HepG2 (cell line): ENCODE results near the gene SLC29A3. TPM values are rescaled to one million over a fixed set of nuclear protein-coding genes. Genes with fewer than 3 reads are reported as not detected.
A peak's percentile ranks its signal among the peaks of the same experiment; 100 is the strongest.

Experiments
- ARNT ChIP-seq: fragments of 450-650 bp; IDR thresholded peaks from 2 replicates; pipeline ENCODE4 v1.6.1; 2017
- ATF7 ChIP-seq, 2 experiments: fragments of 450-650 bp in 1 of 2; sonication (generic) in 1 of 2; formaldehyde crosslinking in 1 of 2; IDR thresholded peaks; 2 replicates each; pipeline versions ENCODE4 v1.4.0 to v1.6.1; 2016 to 2020; ENCODE audit warnings: antibody characterized with exemption in 1 of 2, mild to moderate bottlenecking in 1 of 2, missing genetic modification reagents in 1 of 2
- BORCS8-MEF2B ChIP-seq: sonication (generic); formaldehyde crosslinking; IDR thresholded peaks from 2 replicates; pipeline ENCODE4 v1.8.0; 2022; ENCODE audit warnings: mild to moderate bottlenecking, missing genetic modification reagents
- CREB1 ChIP-seq, 2 experiments: fragments of 450-650 bp in 1 of 2; IDR thresholded peaks; 2 replicates each; pipeline ENCODE4 v1.6.1; 2016 to 2017; ENCODE audit warnings: control low read depth in 1 of 2, mild to moderate bottlenecking in 1 of 2, missing compliant biosample characterization in 1 of 2, missing genetic modification characterization in 1 of 2
- ERF ChIP-seq: IDR thresholded peaks from 2 replicates; pipeline ENCODE4 v1.6.1; 2018; ENCODE audit warnings: missing biosample characterization, missing genetic modification reagents
- GABPA ChIP-seq, 2 experiments: IDR thresholded peaks; 2 replicates each; pipeline ENCODE4 v1.6.1; 2011 to 2016; ENCODE audit warnings: low read depth in 2 of 2, low read length in 1 of 2, missing biosample characterization in 1 of 2, missing genetic modification characterization in 1 of 2
- GABPB1 ChIP-seq: IDR thresholded peaks from 2 replicates; pipeline ENCODE4 v1.6.1; 2016; ENCODE audit warnings: mild to moderate bottlenecking, missing genetic modification reagents, moderate library complexity, missing compliant biosample characterization
- HMG20A ChIP-seq: IDR thresholded peaks from 2 replicates; pipeline ENCODE4 v1.6.1; 2016; ENCODE audit warnings: borderline replicate concordance
- HNRNPH1 ChIP-seq: fragments of 200-400 bp; formaldehyde crosslinking; optimal IDR thresholded peaks from 2 replicates; pipeline ENCODE3; 2017; ENCODE audit warnings: mild to moderate bottlenecking, low read depth, low read length
- HOXA3 ChIP-seq: sonication (generic); formaldehyde crosslinking; IDR thresholded peaks from 2 replicates; pipeline ENCODE4 v1.5.0; 2020; ENCODE audit warnings: missing genetic modification reagents
- KDM3A ChIP-seq: IDR thresholded peaks from 2 replicates; pipeline ENCODE4 v1.6.1; 2018; ENCODE audit warnings: low read depth, missing compliant biosample characterization
- MED1 ChIP-seq: sonication (generic); formaldehyde crosslinking; IDR thresholded peaks from 2 replicates; pipeline ENCODE4 v1.4.0; 2020; ENCODE audit warnings: missing genetic modification reagents
- NR2F1 ChIP-seq, 2 experiments: fragments of 450-650 bp in 1 of 2; formaldehyde crosslinking in 1 of 2; IDR thresholded peaks; 2 replicates each; pipeline versions ENCODE4 v1.5.0 to v1.6.1; 2016 to 2020; ENCODE audit warnings: mild to moderate bottlenecking in 1 of 2, missing compliant biosample characterization in 1 of 2, missing genetic modification reagents in 1 of 2, moderate library complexity in 1 of 2
- PPARG ChIP-seq: conservative IDR thresholded peaks from 2 replicates; pipeline ENCODE4 v1.6.1; 2016; ENCODE audit warnings: missing biosample characterization, missing genetic modification reagents
- SALL1 ChIP-seq: sonication (generic); formaldehyde crosslinking; IDR thresholded peaks from 2 replicates; pipeline ENCODE4 v1.8.0; 2022; ENCODE audit warnings: mild to moderate bottlenecking, missing genetic modification reagents
- ZNF10 ChIP-seq: sonication (generic); formaldehyde crosslinking; IDR thresholded peaks from 2 replicates; pipeline ENCODE4 v1.4.0; 2020; ENCODE audit warnings: mild to moderate bottlenecking, low read depth, missing genetic modification reagents, borderline replicate concordance
- ZNF264 ChIP-seq: sonication (generic); formaldehyde crosslinking; IDR thresholded peaks from 2 replicates; pipeline ENCODE4 v1.4.0; 2020; ENCODE audit warnings: missing genetic modification reagents
- ZNF501 ChIP-seq: sonication (generic); formaldehyde crosslinking; IDR thresholded peaks from 2 replicates; pipeline ENCODE4 v1.5.1; 2020; ENCODE audit warnings: mild to moderate bottlenecking, moderate library complexity, missing genetic modification reagents
- ZNF766 ChIP-seq: sonication (generic); formaldehyde crosslinking; IDR thresholded peaks from 2 replicates; pipeline ENCODE4 v1.5.0; 2020; ENCODE audit warnings: missing genetic modification reagents, borderline replicate concordance
- polyA plus RNA-seq, 8 experiments: library from polyadenylated mRNA; depleted of rRNA in 3 of 8; stranded (reverse) in 7 of 8; unstranded in 1 of 8; fragments of >200 nt; fragmentation: Illumina TruSeq in 4 of 8; extraction: Trizol in 4 of 8; gene quantifications; 2 replicates each; pipeline versions ENCODE4 v1.2.1 to v1.2.3, GENCODE V29; 2011 to 2016; ENCODE audit warnings: low read depth in 4 of 8, missing spikeins in 1 of 8, mixed read lengths in 1 of 8; ENCODE audit not compliant: insufficient read depth in 1 of 8
- total RNA-seq, 5 experiments: library from RNA; depleted of rRNA; stranded (reverse); fragments of >200 nt; fragmentation: Illumina TruSeq; extraction: Trizol; gene quantifications; 2 replicates each; pipeline ENCODE4 v1.2.3, GENCODE V29; 2016; ENCODE audit warnings: low read depth in 1 of 5
- TF ChIP-seq, protein P1 (sequence below): sonication (generic); formaldehyde crosslinking; IDR thresholded peaks from 2 replicates; pipeline ENCODE4 v1.4.0; 2020; ENCODE audit warnings: low read depth, missing genetic modification reagents
- TF ChIP-seq, protein P2 (sequence below): sonication (generic); formaldehyde crosslinking; IDR thresholded peaks from 2 replicates; pipeline ENCODE4 v1.8.0; 2022; ENCODE audit warnings: mild to moderate bottlenecking, missing genetic modification reagents

The SLC29A3 gene
- total and polyA plus RNA-seq, 2 of the 13 experiments (the other 11 are each of a cell fraction or from before 2014, with no cell fraction given): 8.6 to 11.8 TPM

DNA sequence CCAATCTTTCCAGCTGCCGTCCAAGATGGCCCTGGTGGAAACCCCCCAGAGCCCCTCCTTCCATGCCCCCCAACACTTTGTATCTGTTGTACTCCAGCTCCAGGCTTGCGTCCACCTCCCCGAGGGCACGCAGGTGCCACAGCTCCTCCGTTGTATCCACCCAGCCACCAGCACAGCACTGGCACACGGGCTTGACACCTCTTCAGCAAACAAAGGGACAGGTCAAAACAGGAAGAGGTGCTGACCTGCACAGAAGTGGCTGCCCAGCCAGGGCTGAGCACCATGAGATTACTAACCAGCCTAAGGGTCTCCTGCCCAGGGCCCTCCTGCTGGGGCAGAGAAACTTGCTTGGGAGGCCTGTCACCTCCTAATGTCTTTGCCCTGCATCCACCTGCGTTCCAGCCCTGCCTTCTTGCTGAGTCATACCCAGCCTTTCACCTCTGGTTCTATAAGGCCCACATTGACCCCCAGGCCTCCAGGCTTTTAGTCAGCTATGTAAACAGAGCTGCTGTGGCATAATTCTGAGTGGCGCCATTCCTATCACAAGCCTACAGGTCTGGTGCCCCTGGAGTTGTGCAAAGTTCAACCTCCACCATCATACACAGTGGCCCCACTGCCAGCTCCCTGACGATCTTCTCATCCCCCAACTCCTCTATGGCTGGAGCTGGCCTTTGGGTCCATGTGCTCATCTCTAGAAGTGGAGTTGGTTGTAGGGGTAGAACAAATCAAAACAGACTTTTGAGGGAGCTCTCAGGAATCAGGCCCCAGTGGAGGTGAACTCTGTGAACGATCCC lies 20.9 kb downstream of the SLC29A3 start (continued):
- TF ChIP-seq KDM3A (CRISPR knock-in tag): peak; percentile 61; the same call in 1 of the 2 replicates
- TF ChIP-seq MED1 (CRISPR knock-in tag): peak; percentile 98
- no peak for TF ChIP-seq ZNF10 (CRISPR knock-in tag)
- TF ChIP-seq NR2F1 (CRISPR knock-in tag; IDR thresholded peaks at IDR 0.05): peak; percentile 91 to 97
- TF ChIP-seq GABPB1: peak; percentile 35
- peak; percentile 56; the same call in 1 of the 2 replicates for TF ChIP-seq CREB1 (IDR thresholded peaks at IDR 0.05)
- TF ChIP-seq CREB1 (CRISPR knock-in tag; IDR thresholded peaks at IDR 0.05): peak; percentile 71; the same call in 1 of the 2 replicates
- peak; percentile 97 for TF ChIP-seq PPARG
- 0 out of 2 replicates have a peak, but pooled peaks have one; percentile 80 for TF ChIP-seq ZNF264 (CRISPR knock-in tag)
- peak; percentile 89 for TF ChIP-seq ERF (CRISPR knock-in tag)
- TF ChIP-seq ARNT: no peak
- peak; percentile 37; the same call in 1 of the 2 replicates for TF ChIP-seq ATF7 (IDR thresholded peaks at IDR 0.05)
- peak; percentile 79; the same call in 1 of the 2 replicates for TF ChIP-seq ATF7 (CRISPR knock-in tag; IDR thresholded peaks at IDR 0.05)
- TF ChIP-seq, protein P1, sequence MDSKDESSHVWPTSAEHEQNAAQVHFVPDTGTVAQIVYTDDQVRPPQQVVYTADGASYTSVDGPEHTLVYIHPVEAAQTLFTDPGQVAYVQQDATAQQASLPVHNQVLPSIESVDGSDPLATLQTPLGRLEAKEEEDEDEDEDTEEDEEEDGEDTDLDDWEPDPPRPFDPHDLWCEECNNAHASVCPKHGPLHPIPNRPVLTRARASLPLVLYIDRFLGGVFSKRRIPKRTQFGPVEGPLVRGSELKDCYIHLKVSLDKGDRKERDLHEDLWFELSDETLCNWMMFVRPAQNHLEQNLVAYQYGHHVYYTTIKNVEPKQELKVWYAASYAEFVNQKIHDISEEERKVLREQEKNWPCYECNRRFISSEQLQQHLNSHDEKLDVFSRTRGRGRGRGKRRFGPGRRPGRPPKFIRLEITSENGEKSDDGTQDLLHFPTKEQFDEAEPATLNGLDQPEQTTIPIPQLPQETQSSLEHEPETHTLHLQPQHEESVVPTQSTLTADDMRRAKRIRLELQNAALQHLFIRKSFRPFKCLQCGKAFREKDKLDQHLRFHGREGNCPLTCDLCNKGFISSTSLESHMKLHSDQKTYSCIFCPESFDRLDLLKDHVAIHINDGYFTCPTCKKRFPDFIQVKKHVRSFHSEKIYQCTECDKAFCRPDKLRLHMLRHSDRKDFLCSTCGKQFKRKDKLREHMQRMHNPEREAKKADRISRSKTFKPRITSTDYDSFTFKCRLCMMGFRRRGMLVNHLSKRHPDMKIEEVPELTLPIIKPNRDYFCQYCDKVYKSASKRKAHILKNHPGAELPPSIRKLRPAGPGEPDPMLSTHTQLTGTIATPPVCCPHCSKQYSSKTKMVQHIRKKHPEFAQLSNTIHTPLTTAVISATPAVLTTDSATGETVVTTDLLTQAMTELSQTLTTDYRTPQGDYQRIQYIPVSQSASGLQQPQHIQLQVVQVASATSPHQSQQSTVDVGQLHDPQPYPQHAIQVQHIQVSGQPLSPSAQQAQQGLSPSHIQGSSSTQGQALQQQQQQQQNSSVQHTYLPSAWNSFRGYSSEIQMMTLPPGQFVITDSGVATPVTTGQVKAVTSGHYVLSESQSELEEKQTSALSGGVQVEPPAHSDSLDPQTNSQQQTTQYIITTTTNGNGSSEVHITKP (CRISPR knock-in tag): peak; percentile 81; the same call in 1 of the 2 replicates
- no peak for TF ChIP-seq BORCS8-MEF2B (CRISPR knock-in tag)
- peak; percentile 65; the same call in 1 of the 2 replicates for TF ChIP-seq ZNF766 (CRISPR knock-in tag)
- no peak for TF ChIP-seq HNRNPH1
- TF ChIP-seq, protein P2, sequence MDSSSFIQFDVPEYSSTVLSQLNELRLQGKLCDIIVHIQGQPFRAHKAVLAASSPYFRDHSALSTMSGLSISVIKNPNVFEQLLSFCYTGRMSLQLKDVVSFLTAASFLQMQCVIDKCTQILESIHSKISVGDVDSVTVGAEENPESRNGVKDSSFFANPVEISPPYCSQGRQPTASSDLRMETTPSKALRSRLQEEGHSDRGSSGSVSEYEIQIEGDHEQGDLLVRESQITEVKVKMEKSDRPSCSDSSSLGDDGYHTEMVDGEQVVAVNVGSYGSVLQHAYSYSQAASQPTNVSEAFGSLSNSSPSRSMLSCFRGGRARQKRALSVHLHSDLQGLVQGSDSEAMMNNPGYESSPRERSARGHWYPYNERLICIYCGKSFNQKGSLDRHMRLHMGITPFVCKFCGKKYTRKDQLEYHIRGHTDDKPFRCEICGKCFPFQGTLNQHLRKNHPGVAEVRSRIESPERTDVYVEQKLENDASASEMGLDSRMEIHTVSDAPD: 0 out of 2 replicates have a peak, but pooled peaks have one; percentile 65
- TF ChIP-seq HMG20A (CRISPR knock-in tag): peak; percentile 86
- TF ChIP-seq HOXA3 (CRISPR knock-in tag): peak; percentile 94
- peak; percentile 97 for TF ChIP-seq SALL1
- no peak for TF ChIP-seq GABPA (IDR thresholded peaks at IDR 0.05; ENCODE audit: low read depth, low read length)
- no peak for TF ChIP-seq GABPA (CRISPR knock-in tag; IDR thresholded peaks at IDR 0.05; ENCODE audit: low read depth)
- peak; percentile 83 for TF ChIP-seq ZNF501 (CRISPR knock-in tag)
